GM19452 (cell line): Measurements from ENCODE around the gene OR52K2.
"Not testable (repeated sequence)": the region's sequence is repeated elsewhere in the genome, so short reads cannot be mapped to it uniquely, and the experiment has no call there.

ENCODE experiments used
- ATAC-seq: cut with Tn5 transposase; IDR thresholded peaks from one replicate; pipeline ENCODE4 v1.9.1; 2021; ENCODE audit not compliant: unreplicated experiment

Gene OR52K2

GRCh38 chr11:4479644-4480043 is 30.5 kb downstream of the OR52K2 start:
- no peak for ATAC-seq

GRCh38 chr11:4480577-4481239 is 31.6 kb downstream of the OR52K2 start:
- ATAC-seq = no peak

GRCh38 chr11:4481240-4481582 is 32.1 kb downstream of the OR52K2 start:
- no peak for ATAC-seq

GRCh38 chr11:4482445-4482844 is 33.4 kb downstream of the OR52K2 start, which contains the start of gene OR52K1:
Gene OR52K1, plus strand, starts transcription at chr11:4482646. Its CDS starts 6,255 bp downstream, at chr11:4488901.
- no peak for ATAC-seq

- ATAC-seq = no peak
These were observed 35.2 kb downstream of the OR52K2 start for GRCh38 chr11:4484310-4484709.

GRCh38 chr11:4491405-4491804 is 42.3 kb downstream of the OR52K2 start:
- not testable (repeated sequence) for ATAC-seq

- no peak for ATAC-seq
These were observed 42.9 kb downstream of the OR52K2 start for GRCh38 chr11:4491878-4492606.

- no peak for ATAC-seq
These were observed 44.4 kb downstream of the OR52K2 start for GRCh38 chr11:4493480-4493818.

GRCh38 chr11:4495487-4495886 is 46.4 kb downstream of the OR52K2 start:
- no peak for ATAC-seq

- ATAC-seq = no peak
These were observed 46.9 kb downstream of the OR52K2 start for GRCh38 chr11:4495986-4496385.

GRCh38 chr11:4496557-4497248 is 47.6 kb downstream of the OR52K2 start:
- ATAC-seq = no peak
